Heart left ventricle (tissue), 13 donors: ENCODE results near the gene NABP2.

Source experiments
- POLR2A ChIP-seq, 2 donors: fragments of 450-650 bp; IDR thresholded peaks; one replicate each; pipeline ENCODE4 v1.6.1; 2017; ENCODE audit warnings: antibody characterized with exemption in 2 of 2, mild to moderate bottlenecking in 2 of 2, moderate library complexity in 2 of 2
- TF ChIP-seq, protein P1 (sequence below), 12 donors: fragments of 200-600 bp; sonication (generic) in 4 of 12; IDR thresholded peaks; one replicate each; pipeline versions ENCODE4 v1.5.0 to v1.8.0; 2018 to 2022; ENCODE audit warnings: antibody characterized with exemption in 12 of 12, mild to moderate bottlenecking in 5 of 12
- donor health status: ischemic (EF 13 %, LVEDD 7.1; RV severe dilation, severe dysfunction).
- donor health status: DM: no; HTN: yes; CAD: no.
- donor health status: DM: no; HTN: no; CAD: no.
- donor health status: ischemic (EF 25% LVEDD 6.9; RV normal size, moderate dysfunction).
- donor health status: ischemic (EF 25% LVEDD 5.7; RV mildly dilated, moderate dysfunction).
- donor health status: ischemic (EF 35%, LVEDD 5.7; RV mildly dilated, moderate dysfunction).
- donor health status: nonischemic (EF 11% LVEDD 7.7; RV severe dilation, severe dysfunction).
- donor health status: DM: yes; HTN: yes; CAD: no.
- donor health status: PGD.
- donor health status: ischemic (EF 29% LVEDD 5.4; RV normal size, mild dysfunction).
- donor health status: nonischemic (EF 23%, LVEDD 6.1; RV moderate dilation, normal function).

DNA sequence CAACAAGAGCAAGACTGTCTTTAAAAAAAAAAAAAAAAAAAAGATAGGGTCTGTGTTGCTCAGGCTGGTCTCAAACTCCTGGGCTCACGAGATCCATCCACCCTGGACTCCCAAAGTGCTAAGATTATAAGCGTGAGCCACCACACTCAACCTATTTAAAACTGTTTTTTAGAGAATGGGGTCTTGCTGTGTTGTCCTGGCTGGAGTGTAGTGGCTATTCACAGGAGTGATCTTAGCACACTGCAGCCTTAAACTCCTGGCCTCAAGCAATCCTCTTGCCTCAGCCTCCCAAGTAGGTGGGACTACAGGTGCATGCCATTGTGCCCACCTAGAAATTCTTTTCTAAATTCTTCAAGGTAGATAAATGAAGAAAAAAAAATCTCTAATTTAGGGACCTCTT is 50.2 kb downstream of the NABP2 start:
- TF ChIP-seq, protein P1, sequence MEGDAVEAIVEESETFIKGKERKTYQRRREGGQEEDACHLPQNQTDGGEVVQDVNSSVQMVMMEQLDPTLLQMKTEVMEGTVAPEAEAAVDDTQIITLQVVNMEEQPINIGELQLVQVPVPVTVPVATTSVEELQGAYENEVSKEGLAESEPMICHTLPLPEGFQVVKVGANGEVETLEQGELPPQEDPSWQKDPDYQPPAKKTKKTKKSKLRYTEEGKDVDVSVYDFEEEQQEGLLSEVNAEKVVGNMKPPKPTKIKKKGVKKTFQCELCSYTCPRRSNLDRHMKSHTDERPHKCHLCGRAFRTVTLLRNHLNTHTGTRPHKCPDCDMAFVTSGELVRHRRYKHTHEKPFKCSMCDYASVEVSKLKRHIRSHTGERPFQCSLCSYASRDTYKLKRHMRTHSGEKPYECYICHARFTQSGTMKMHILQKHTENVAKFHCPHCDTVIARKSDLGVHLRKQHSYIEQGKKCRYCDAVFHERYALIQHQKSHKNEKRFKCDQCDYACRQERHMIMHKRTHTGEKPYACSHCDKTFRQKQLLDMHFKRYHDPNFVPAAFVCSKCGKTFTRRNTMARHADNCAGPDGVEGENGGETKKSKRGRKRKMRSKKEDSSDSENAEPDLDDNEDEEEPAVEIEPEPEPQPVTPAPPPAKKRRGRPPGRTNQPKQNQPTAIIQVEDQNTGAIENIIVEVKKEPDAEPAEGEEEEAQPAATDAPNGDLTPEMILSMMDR (IDR thresholded peaks at IDR 0.05): no peak
- no peak for TF ChIP-seq POLR2A (IDR thresholded peaks at IDR 0.05)
